Endodermal cell (in vitro differentiated cells): ENCODE measurements around the gene PPM1J. TPM values are rescaled to one million over a fixed set of nuclear protein-coding genes. Genes with fewer than 3 reads are reported as not detected.

Experiments used
- DNase-seq: peaks from one replicate; pipeline ENCODE4 v3.0.0-alpha.2; 2017
- H3K27ac ChIP-seq: 2 replicates; pipeline ENCODE4 v1.5.1; 2013; ENCODE audit warnings: mild to moderate bottlenecking, low read depth, low read length, moderate library complexity
- H3K27me3 ChIP-seq: 2 replicates; pipeline ENCODE4 v1.6.1; 2013; ENCODE audit warnings: mild to moderate bottlenecking, low read length, moderate library complexity; ENCODE audit not compliant: insufficient read depth, control insufficient read depth, poor library complexity, severe bottlenecking
- H3K36me3 ChIP-seq: 2 replicates; pipeline ENCODE4 v1.7.0; 2013; ENCODE audit warnings: mild to moderate bottlenecking, low read length, moderate library complexity; ENCODE audit not compliant: control insufficient read depth, insufficient read depth
- H3K4me1 ChIP-seq: one replicate; pipeline ENCODE4 v1.7.0; 2013; ENCODE audit warnings: low read length; ENCODE audit not compliant: control insufficient read depth, insufficient read depth
- H3K4me3 ChIP-seq: 2 replicates; pipeline ENCODE4 v1.5.1; 2013; ENCODE audit warnings: mild to moderate bottlenecking, low read length, moderate library complexity
- H3K9ac ChIP-seq: 2 replicates; pipeline ENCODE4 v1.6.1; 2013; ENCODE audit warnings: mild to moderate bottlenecking, low read length, moderate library complexity; ENCODE audit not compliant: poor library complexity, severe bottlenecking; ENCODE audit errors: extremely low read depth
- H3K9me3 ChIP-seq: 2 replicates; pipeline ENCODE4 v1.6.1; 2013; ENCODE audit warnings: mild to moderate bottlenecking, low read length, moderate library complexity; ENCODE audit not compliant: control insufficient read depth
- H3K27ac Mint-ChIP-seq: 2 replicates; pipeline ENCODE4 v1.8.0; 2020; ENCODE audit warnings: mixed read lengths
- H3K27me3 Mint-ChIP-seq: 2 replicates; pipeline ENCODE4 v1.8.0; 2021; ENCODE audit warnings: mild to moderate bottlenecking, mixed read lengths; ENCODE audit not compliant: insufficient read depth
- H3K36me3 Mint-ChIP-seq: 2 replicates; pipeline ENCODE4 v1.8.0; 2020; ENCODE audit warnings: low read depth, mixed read lengths
- H3K4me1 Mint-ChIP-seq: 2 replicates; pipeline ENCODE4 v1.8.0; 2020; ENCODE audit warnings: mixed read lengths
- H3K4me3 Mint-ChIP-seq: 2 replicates; pipeline ENCODE4 v1.8.0; 2020; ENCODE audit warnings: mild to moderate bottlenecking, moderate library complexity, mixed read lengths
- H3K9me3 Mint-ChIP-seq: 2 replicates; pipeline ENCODE4 v1.8.0; 2020; ENCODE audit warnings: mild to moderate bottlenecking, mixed read lengths
- CTCF ChIP-seq: fragments of 200-600 bp; sonication (generic); conservative IDR thresholded peaks from 2 replicates; pipeline ENCODE4 v1.5.0; 2021; ENCODE audit warnings: antibody characterized with exemption, mild to moderate bottlenecking
- WGBS, 2 experiments: methylation state at CpG; one replicate each; pipeline versions ENCODE4 v1.1.5 to v1.1.7; 2013; ENCODE audit warnings: missing lambda C conversion rate in 2 of 2, mixed read lengths in 1 of 2; ENCODE audit not compliant: insufficient coverage in 1 of 2, insufficient read length in 1 of 2; 5-methylcytosine and 5-hydroxymethylcytosine counted together
- total RNA-seq, 2 donors: library from RNA; stranded (reverse); fragmentation: NEBNext Ultra II Directional in 1 of 2; extraction: Animal tissue kit (Norgen Biotek cat#: 25700) in 1 of 2; gene quantifications; 2 replicates in 1 of 2; 3 replicates in 1 of 2; pipeline ENCODE4 v1.2.1, GENCODE V29; 2021

Gene PPM1J
- total RNA-seq, 2 donors from 2014 or later: 3.1 to 5.7 TPM

GRCh38 chr1:112685913-112686312 is 29.2 kb downstream of the PPM1J start:
- Mint-ChIP-seq H3K27me3 (no peaks in the 10 kb centered on the region), H3K4me3 (no peak overlapping the region), H3K4me1 (peaks cover 7% of the 10 kb centered on the region), H3K9me3 (peaks cover under 1% of the 10 kb centered on the region), H3K36me3 (peaks cover 38% of the 10 kb centered on the region), H3K27ac (no peak overlapping the region)
- Histone ChIP-seq H3K27me3 (no peaks in the 10 kb centered on the region), H3K4me1 (no peaks in the 10 kb centered on the region), H3K4me3 (no peak overlapping the region), H3K36me3 (peaks cover 23% of the 10 kb centered on the region), H3K9ac (no peak overlapping the region), H3K9me3 (peaks cover under 1% of the 10 kb centered on the region), H3K27ac (no peak overlapping the region)
- no peak for DNase-seq
- TF ChIP-seq CTCF: no peak
- WGBS, 2 experiments: 91 to 97% methylated on average over 5 of the region's 5 CpGs

GRCh38 chr1:112678605-112679004 is 36.5 kb downstream of the PPM1J start:
- Histone ChIP-seq H3K36me3 (peaks cover 9% of the 10 kb centered on the region), H3K27me3 (no peaks in the 10 kb centered on the region), H3K4me1 (no peaks in the 10 kb centered on the region), H3K9me3 (peaks cover 4% of the 10 kb centered on the region), H3K27ac (no peak overlapping the region), H3K9ac (no peak overlapping the region), H3K4me3 (no peak overlapping the region)
- Mint-ChIP-seq H3K27ac (no peak overlapping the region), H3K27me3 (peaks cover 14% of the 10 kb centered on the region), H3K36me3 (peaks cover 33% of the 10 kb centered on the region), H3K4me1 (peaks cover 14% of the 10 kb centered on the region), H3K4me3 (no peak overlapping the region), H3K9me3 (peaks cover 5% of the 10 kb centered on the region)
- no peak for DNase-seq
- TF ChIP-seq CTCF: no peak
- 88 to 94% methylated on average over 2 to 3 of the region's 3 CpGs for WGBS, 2 experiments

- Histone ChIP-seq H3K4me3 (no peak overlapping the region), H3K9me3 (peaks cover 4% of the 10 kb centered on the region), H3K27me3 (no peaks in the 10 kb centered on the region), H3K4me1 (no peaks in the 10 kb centered on the region), H3K9ac (no peak overlapping the region), H3K27ac (no peak overlapping the region), H3K36me3 (peaks cover 9% of the 10 kb centered on the region)
- no peak for DNase-seq
- no peak overlapping the region for H3K4me3 Mint-ChIP-seq
- 94 to 97% methylated on average over 4 of the region's 4 CpGs for WGBS, 2 experiments
- H3K27ac Mint-ChIP-seq: no peak overlapping the region
- peaks cover 25% of the 10 kb centered on the region for H3K36me3 Mint-ChIP-seq
- peaks cover 14% of the 10 kb centered on the region for H3K27me3 Mint-ChIP-seq
- TF ChIP-seq CTCF: no peak
- peaks cover 24% of the 10 kb centered on the region for H3K4me1 Mint-ChIP-seq
- peaks cover 5% of the 10 kb centered on the region for H3K9me3 Mint-ChIP-seq
Observed at GRCh38 chr1:112677501-112677900, 37.6 kb downstream of the PPM1J start.
